HG03097 (cell line): Measurements from ENCODE around the gene THEMIS.

Experiments used
- ATAC-seq: cut with Tn5 transposase; IDR thresholded peaks from one replicate; pipeline ENCODE4 v1.9.1; 2021; ENCODE audit not compliant: unreplicated experiment, low FRiP score

Gene THEMIS

GRCh38 chr6:127864701-127865100, 36.2 kb downstream of the THEMIS start:
- no peak for ATAC-seq

- no peak for ATAC-seq
Observed at GRCh38 chr6:127860723-127861122, 40.1 kb downstream of the THEMIS start.

- no peak for ATAC-seq
Observed at GRCh38 chr6:127859956-127860355, 40.9 kb downstream of the THEMIS start.

DNA sequence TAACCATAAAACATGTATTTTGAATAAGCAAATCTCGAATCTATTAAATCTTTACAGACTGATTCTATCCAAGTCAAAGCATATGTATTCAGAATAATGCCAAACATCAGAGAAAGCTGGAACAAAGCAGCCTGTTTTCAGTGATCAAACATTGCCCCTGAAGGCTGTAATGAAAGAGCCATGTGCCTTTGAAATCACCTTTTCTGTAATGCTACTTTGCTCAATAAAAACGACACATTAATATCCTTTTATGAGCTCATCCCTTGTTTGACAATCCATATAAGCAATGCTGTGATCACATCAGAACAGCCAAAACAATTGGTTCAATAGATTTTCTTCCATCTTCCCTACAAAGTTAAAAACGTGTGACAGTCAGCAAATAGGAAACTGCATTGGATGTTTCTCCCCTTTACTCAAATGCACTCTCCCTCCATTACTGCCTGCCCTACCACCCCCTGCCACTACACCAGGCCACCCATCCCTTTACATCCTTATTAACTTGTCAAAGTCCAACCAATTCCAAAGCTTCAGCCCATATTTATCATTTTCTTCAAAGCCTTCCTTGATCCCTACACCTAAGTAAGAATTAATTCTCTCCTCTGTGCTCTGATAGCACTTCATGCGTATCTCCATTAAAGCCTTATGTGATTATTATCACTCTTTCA, 42.0 kb downstream of the THEMIS start:
- no peak for ATAC-seq

- ATAC-seq = no peak
Observed at GRCh38 chr6:127857051-127857637, 43.7 kb downstream of the THEMIS start.

DNA sequence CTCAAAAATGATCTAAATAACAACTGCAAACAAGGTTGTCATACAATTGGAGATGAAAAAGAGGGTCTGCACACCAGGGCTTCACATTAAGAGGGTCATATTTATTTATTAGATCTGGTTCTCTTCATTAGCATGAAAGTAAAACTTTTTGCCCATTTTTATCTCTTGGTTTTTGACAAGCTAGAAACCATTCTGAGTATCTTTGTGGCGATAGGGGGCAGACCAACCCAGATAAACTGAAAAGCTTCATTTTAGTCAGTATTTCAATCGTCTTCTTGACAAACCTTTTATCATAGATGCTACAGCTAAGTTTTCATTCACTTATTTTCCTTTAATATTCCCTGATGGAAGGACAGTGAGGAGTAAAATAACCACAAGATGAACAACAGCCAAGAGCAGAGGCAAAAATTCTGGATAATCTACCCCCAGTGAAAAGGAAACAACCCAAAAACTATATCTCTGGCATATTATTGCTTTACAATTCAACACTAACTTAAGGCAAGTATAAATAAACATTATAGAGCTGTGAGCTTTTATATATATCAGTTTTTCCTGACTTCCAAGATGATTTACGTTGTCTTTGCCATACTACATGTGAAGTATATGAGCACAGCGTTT, 45.2 kb downstream of the THEMIS start:
- no peak for ATAC-seq

- no peak for ATAC-seq
Observed at GRCh38 chr6:127854009-127854408, 46.8 kb downstream of the THEMIS start.

- ATAC-seq = no peak
Observed at GRCh38 chr6:127851197-127851596, 49.7 kb downstream of the THEMIS start.

- ATAC-seq = no peak
Observed at GRCh38 chr6:127845242-127845641, 55.6 kb downstream of the THEMIS start.

DNA sequence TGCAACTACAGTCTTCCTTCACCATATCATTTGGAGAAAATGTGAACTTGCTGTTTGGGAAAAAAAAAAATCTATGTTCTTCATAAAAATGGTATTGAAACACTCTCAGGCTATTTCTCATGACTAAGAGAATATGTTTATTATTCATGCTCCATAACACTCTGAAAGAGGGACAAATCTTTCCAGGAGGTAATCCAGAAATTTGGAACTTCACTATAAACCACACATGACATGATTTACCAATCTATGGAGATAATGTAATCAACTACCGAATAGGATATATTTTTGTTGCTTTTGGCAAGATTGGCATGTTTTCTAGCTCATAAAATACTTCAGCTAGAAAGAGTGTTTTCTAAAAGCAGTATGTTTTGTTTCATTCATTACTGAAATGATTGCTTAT, 56.3 kb downstream of the THEMIS start:
- ATAC-seq = no peak

DNA sequence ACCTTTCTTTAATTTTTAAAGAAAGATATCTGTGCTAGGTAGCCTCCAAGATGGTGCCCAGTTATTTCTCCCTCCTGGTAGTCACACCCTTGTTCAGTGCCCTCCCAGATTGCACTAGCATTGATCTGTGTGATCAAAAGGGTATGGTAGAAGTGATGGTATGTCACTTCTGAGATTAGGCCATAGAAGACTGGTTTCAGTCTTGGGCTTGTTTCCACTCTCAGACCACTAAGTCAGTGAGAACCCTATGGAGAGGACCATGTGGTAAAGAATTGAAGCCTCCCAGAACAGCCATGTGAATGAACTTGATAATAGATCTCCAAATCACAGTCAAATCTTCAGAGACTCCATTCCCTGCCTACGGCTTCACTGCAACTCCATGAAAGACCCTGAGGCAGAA, 57.3 kb downstream of the THEMIS start:
- no peak for ATAC-seq

DNA sequence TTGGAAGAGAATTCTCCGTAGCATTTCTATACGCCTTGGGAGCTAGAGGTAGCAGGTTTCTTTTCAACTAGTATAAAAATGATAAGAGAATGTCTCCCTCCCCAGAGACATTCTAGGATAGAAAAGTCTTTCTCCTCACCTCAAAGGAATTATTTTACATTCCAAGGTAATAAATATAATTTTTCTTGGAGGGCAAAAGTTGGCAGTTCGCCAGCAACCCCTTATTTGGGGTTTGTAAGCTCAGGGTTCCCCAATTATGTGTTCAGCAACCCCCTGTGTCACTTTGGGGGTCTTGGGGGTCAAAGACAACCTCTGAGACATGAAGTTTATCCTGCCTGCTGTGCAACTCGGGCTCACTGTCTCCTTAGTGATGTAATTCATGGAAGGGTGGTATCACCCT, 58.3 kb downstream of the THEMIS start:
- no peak for ATAC-seq

- ATAC-seq = no peak
Observed at GRCh38 chr6:127841811-127842210, 59.0 kb downstream of the THEMIS start.

GRCh38 chr6:127834136-127834535, 66.7 kb downstream of the THEMIS start:
- ATAC-seq = no peak

DNA sequence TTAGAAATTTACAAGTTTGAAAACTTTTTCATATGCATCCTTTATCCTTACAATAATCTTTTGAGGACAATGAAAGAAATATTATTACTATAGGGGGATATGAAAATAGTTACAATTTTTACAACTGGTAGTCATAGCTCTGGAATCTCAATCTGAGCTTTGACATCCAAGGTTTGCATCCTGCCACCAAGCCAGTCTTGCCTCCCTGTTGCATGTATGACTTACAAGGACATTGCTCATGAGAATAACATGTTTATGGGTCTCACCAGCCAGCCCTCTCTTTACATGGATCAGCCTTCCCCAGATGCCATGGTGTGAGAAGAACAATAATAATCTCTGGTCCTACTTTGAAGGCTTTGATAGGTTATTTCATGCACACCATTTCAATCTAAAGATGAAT, 67.5 kb downstream of the THEMIS start:
- ATAC-seq = no peak

GRCh38 chr6:127832381-127832780, 68.5 kb downstream of the THEMIS start:
- no peak for ATAC-seq

DNA sequence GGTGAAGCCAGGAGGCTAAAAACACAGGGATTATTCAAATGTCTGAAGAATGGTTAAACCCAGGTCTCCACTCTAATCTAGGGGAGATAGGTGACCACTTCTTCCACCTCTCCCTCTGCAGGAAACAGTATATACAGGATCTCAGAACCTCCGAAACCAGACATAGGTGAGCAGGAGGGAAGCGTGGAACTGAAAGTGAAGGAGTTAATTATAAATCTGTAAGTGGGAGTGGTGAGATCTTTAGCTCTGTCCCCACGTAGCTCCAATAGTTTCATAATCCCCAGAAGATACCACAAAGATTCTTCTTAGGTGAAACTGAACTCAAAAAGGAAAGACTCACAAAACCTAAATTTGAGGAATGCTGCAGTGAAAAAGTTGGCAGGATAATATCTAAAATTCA, 76.8 kb downstream of the THEMIS start:
- ATAC-seq = no peak

- no peak for ATAC-seq
Observed at GRCh38 chr6:127821431-127821830, 79.4 kb downstream of the THEMIS start.

DNA sequence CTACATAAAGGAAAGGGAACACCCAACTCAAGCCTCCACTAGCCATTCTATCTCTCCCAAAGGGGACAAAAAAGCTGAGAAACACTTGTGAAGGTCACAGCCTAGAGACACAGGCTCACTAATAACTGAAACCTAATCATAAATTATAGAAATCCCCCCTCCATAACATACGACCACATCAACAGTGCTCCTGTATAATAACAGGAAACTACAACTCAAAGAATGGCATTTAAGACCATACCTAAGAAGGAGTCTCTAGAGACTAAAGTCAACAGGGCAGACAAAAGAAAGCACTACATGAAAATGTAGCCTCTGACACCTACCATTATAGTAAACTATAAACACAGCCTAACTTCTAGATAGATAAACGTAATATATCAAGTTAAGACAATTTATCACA, 82.7 kb downstream of the THEMIS start:
- ATAC-seq = no peak

- ATAC-seq = no peak
Observed at GRCh38 chr6:127816643-127817042, 84.2 kb downstream of the THEMIS start.

DNA sequence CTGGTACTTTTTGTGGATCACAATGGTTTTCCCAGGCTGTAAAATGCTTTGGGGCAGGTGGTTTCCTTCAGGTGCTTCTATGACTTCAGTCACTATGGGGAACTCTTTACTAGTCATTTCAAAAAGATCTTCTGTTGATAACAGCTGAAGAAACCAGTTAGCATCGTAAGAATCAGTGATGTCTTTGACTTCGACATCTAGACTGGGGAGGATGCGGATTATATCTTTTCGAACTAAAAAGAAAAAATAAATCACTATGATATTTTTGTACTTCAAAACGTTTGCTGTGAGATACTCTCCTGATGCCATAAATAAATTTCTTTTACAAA, 87.2 kb downstream of the THEMIS start:
- no peak for ATAC-seq

GRCh38 chr6:127812985-127813698, 87.7 kb downstream of the THEMIS start:
- ATAC-seq = no peak
